Activated CD8-positive, alpha-beta memory T cell treated with anti-CD3 and anti-CD28 coated beads, Interleukin-2, amount 50 U/mL, for 1 hour (primary cell): ENCODE results near the gene GAB2.

Experiments
- DNase-seq: peaks from one replicate; pipeline ENCODE4 v3.0.0-alpha.2; 2020; ENCODE audit errors: extremely low read depth

GAB2 gene

GRCh38 chr11:78343303-78343702 is 74.3 kb downstream of the GAB2 start:
- no peak for DNase-seq

- no peak for DNase-seq
Observed at GRCh38 chr11:78341841-78342240, 75.8 kb downstream of the GAB2 start.

GRCh38 chr11:78340530-78340929 is 77.1 kb downstream of the GAB2 start:
- no peak for DNase-seq

- no peak for DNase-seq
Observed at GRCh38 chr11:78339945-78340344, 77.7 kb downstream of the GAB2 start.

- no peak for DNase-seq
Observed at GRCh38 chr11:78339483-78339882, 78.1 kb downstream of the GAB2 start.

GRCh38 chr11:78338702-78339101 is 78.9 kb downstream of the GAB2 start:
- no peak for DNase-seq

GRCh38 chr11:78338138-78338537 is 79.5 kb downstream of the GAB2 start:
- DNase-seq: no peak

- DNase-seq: no peak
Observed at GRCh38 chr11:78337554-78337924, 80.1 kb downstream of the GAB2 start.

GRCh38 chr11:78336877-78337553 is 80.6 kb downstream of the GAB2 start:
- no peak for DNase-seq

- DNase-seq: no peak
Observed at GRCh38 chr11:78334109-78334508, 83.5 kb downstream of the GAB2 start.

GRCh38 chr11:78332872-78333271 is 84.7 kb downstream of the GAB2 start:
- no peak for DNase-seq

- no peak for DNase-seq
Observed at GRCh38 chr11:78332174-78332866, 85.3 kb downstream of the GAB2 start.

GRCh38 chr11:78331711-78332110 is 85.9 kb downstream of the GAB2 start:
- no peak for DNase-seq

GRCh38 chr11:78330361-78330760 is 87.3 kb downstream of the GAB2 start:
- no peak for DNase-seq

- DNase-seq: no peak
Observed at GRCh38 chr11:78327945-78328344, 89.7 kb downstream of the GAB2 start.

- no peak for DNase-seq
Observed at GRCh38 chr11:78325274-78325781, 92.3 kb downstream of the GAB2 start.

GRCh38 chr11:78323363-78323762 is 94.3 kb downstream of the GAB2 start:
- DNase-seq: no peak

- DNase-seq: no peak
Observed at GRCh38 chr11:78319453-78319955, 98.1 kb downstream of the GAB2 start.

- no peak for DNase-seq
Observed at GRCh38 chr11:78318321-78319114, 99.1 kb downstream of the GAB2 start.

GRCh38 chr11:78315724-78316123 is 101.9 kb downstream of the GAB2 start:
- no peak for DNase-seq

- DNase-seq: no peak
Observed at GRCh38 chr11:78314762-78315161, 102.9 kb downstream of the GAB2 start.

- DNase-seq: no peak
Observed at GRCh38 chr11:78313898-78314297, 103.7 kb downstream of the GAB2 start.
